ENCODE data around the gene ZNF511. TPM values are rescaled to one million over a fixed set of nuclear protein-coding genes. Genes with fewer than 3 reads are reported as not detected.

The ZNF511 gene
- polyA plus RNA-seq, 1 experiment: 21.6 TPM

DNA sequence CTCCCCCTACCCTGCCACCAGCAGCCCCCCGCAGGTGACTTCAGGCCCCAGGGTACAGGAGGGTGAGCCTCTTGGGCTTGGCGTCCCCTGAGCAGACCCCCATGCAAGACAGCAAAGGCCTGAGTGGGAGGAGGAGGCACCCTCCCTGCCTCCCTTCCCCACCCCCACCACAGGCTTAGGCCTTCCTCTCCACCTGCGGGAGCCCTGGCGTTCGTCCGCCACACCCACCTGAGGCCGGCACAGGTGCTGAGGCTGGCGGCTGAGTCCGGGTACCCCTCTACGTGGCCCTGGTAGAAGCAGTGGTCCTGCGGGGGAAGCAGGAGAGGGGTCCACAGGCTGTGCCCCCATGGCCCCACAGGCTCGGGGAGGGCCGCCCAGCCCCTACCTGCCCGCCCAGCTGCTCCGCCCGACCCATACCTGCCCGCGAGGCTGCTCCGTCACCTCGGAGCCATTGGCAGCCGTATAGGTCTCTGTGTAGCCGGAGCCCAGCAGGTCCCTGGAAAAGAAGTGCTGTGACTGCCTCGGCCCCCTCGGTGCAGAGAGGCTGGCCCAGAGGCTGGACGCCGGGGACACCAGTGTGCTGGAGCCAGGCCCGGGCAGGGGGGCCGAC is 35.1 kb upstream of the ZNF511 start:
- Histone ChIP-seq H3K9me3 (ENCODE audit: control insufficient read depth, insufficient read depth, low read length) (no peaks in the 10 kb centered on the region; the same call in 1 of the 2 replicates), H3K4me3 (ENCODE audit: low read depth, low read length) (no peak overlapping the region), H3K27me3 (ENCODE audit: control insufficient read depth, insufficient read depth, low read length) (peaks cover 14% of the 10 kb centered on the region), H3K27ac (ENCODE audit: low read depth, low read length) (no peak overlapping the region)
- TF ChIP-seq, protein P1, sequence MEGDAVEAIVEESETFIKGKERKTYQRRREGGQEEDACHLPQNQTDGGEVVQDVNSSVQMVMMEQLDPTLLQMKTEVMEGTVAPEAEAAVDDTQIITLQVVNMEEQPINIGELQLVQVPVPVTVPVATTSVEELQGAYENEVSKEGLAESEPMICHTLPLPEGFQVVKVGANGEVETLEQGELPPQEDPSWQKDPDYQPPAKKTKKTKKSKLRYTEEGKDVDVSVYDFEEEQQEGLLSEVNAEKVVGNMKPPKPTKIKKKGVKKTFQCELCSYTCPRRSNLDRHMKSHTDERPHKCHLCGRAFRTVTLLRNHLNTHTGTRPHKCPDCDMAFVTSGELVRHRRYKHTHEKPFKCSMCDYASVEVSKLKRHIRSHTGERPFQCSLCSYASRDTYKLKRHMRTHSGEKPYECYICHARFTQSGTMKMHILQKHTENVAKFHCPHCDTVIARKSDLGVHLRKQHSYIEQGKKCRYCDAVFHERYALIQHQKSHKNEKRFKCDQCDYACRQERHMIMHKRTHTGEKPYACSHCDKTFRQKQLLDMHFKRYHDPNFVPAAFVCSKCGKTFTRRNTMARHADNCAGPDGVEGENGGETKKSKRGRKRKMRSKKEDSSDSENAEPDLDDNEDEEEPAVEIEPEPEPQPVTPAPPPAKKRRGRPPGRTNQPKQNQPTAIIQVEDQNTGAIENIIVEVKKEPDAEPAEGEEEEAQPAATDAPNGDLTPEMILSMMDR (IDR thresholded peaks at IDR 0.05; ENCODE audit: low read depth, low read length): no peak
- ChIA-PET POLR2A (no interaction called here), CTCF (no interaction called here)
- no peak for DNase-seq (ENCODE audit: low read depth, low spot score)

DNA sequence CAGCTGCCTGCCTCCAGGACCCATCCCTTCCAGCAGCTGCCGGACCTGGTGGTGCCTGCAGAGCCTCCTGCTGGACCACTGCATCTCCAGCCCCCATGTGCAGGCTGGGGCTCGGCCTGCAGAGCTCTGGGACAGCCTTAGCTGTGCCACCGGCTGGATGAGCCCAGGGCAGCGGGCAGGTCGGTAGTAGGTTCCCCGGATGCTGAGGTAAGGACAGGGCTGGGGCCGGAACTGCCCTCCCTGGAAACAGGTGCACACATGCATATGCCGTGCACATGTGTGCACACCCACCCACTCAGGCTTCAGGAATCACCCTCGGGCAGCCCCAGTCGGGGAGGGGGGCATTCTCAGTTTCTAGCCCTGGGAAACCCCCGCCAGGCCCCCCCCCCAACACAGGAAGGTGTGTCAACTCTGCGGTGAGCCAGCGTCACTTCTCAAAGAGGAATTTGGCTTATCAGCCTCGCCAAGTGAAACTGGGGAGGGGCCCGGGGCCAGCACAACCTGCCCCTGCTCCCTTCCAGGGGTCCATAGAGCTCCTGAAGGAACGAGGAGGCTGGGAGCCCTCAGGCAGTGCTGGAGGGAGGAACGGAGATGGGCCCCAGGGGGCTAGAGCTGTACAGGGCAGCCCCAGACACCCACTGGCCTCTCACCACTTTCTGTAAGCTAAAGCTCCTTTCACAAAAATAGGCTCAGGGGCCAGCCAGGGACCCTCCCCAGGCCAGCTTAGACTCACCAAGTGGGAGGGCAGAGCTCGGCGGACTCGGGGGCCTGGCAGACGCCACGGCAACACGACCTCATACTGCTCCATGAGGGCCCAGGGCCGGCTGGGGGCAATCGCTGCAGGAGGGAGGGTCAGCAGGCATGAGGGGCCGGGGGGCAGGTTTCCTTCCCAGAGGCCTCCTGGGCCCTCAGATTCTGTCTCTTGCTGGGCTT is 33.7 kb upstream of the ZNF511 start:
- ChIA-PET POLR2A (no interaction called here), CTCF (interaction anchor here (0.5 to 1.1 kb wide), 2 partner anchors 31 to 54 kb away, joined by 3 read pairs; no protein-coding TSS in a partner anchor)
- Histone ChIP-seq H3K27ac (ENCODE audit: low read depth, low read length) (no peak overlapping the region), H3K27me3 (ENCODE audit: control insufficient read depth, insufficient read depth, low read length) (peaks cover 14% of the 10 kb centered on the region), H3K9me3 (ENCODE audit: control insufficient read depth, insufficient read depth, low read length) (no peaks in the 10 kb centered on the region; the same call in 1 of the 2 replicates), H3K4me3 (ENCODE audit: low read depth, low read length) (no peak overlapping the region)
- no peak for DNase-seq (ENCODE audit: low read depth, low spot score)
- TF ChIP-seq, protein P1 (IDR thresholded peaks at IDR 0.05; ENCODE audit: low read depth, low read length): no peak

DNA sequence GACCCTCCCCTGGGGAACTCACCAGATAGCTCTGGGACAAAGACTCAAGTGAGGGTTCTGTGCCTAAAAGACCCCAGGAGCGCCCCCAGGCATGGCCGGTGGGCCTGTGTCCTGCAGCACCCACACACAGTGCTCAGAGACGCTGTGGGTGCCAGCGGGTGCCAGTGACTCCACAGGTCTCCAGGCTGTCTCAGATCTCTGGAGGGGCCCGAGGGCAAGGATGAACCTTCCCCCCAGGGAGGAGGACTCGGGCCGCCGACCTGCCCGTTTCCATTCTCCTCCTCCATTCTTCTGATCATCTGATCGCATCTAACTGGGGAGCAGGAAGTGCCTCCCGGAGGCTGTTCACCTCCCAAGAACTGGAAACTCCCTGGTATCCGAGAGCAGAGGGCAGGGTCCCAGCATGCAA is 33.0 kb upstream of the ZNF511 start:
- TF ChIP-seq, protein P1 (IDR thresholded peaks at IDR 0.05; ENCODE audit: low read depth, low read length): no peak
- POLR2A ChIA-PET: no interaction called here
- DNase-seq (ENCODE audit: low read depth, low spot score): no peak
- peaks cover 14% of the 10 kb centered on the region for H3K27me3 ChIP-seq (ENCODE audit: control insufficient read depth, insufficient read depth, low read length)
- no peak overlapping the region for H3K4me3 ChIP-seq (ENCODE audit: low read depth, low read length)
- CTCF ChIA-PET: interaction anchor here (0.5 kb wide), 1 partner anchor 31 kb away, joined by 3 read pairs; no protein-coding TSS in a partner anchor
- H3K27ac ChIP-seq (ENCODE audit: low read depth, low read length): no peak overlapping the region
- H3K9me3 ChIP-seq (ENCODE audit: control insufficient read depth, insufficient read depth, low read length): no peaks in the 10 kb centered on the region; the same call in 1 of the 2 replicates

DNA sequence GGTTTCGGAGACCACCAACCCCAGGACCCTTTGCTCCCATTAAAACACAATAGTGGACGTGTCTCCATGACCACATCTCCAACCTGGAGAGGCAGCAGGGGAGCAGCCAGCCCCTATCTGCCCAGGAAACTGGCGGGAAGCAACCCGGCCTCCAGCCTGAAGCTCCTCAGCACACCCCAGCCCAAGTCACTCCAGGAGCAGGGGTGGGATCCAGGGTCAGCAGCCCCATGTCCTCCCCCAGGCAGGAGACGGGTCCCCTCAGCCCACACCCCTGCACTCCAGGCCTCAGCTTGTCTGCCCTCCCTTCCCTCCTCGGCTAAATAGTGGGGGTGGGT is 32.6 kb upstream of the ZNF511 start:
- no peaks in the 10 kb centered on the region; the same call in 1 of the 2 replicates for H3K9me3 ChIP-seq (ENCODE audit: control insufficient read depth, insufficient read depth, low read length)
- ChIA-PET POLR2A (no interaction called here), CTCF (no interaction called here)
- TF ChIP-seq, protein P1 (IDR thresholded peaks at IDR 0.05; ENCODE audit: low read depth, low read length): no peak
- H3K4me3 ChIP-seq (ENCODE audit: low read depth, low read length): no peak overlapping the region
- peaks cover 14% of the 10 kb centered on the region for H3K27me3 ChIP-seq (ENCODE audit: control insufficient read depth, insufficient read depth, low read length)
- H3K27ac ChIP-seq (ENCODE audit: low read depth, low read length): no peak overlapping the region
- DNase-seq (ENCODE audit: low read depth, low spot score): no peak
